Stimulated activated CD8-positive, alpha-beta memory T cell treated with anti-CD3 and anti-CD28 coated beads, Interleukin-7, amount 100 ng/mL, for 24 hours (primary cell): Measurements from ENCODE around the gene TARBP2.
A peak's percentile ranks its signal among the peaks of the same experiment; 100 is the strongest.

ENCODE experiments used
- DNase-seq: peaks from one replicate; pipeline ENCODE4 v3.0.0-alpha.2; 2020; ENCODE audit warnings: low read depth

TARBP2 gene

DNA sequence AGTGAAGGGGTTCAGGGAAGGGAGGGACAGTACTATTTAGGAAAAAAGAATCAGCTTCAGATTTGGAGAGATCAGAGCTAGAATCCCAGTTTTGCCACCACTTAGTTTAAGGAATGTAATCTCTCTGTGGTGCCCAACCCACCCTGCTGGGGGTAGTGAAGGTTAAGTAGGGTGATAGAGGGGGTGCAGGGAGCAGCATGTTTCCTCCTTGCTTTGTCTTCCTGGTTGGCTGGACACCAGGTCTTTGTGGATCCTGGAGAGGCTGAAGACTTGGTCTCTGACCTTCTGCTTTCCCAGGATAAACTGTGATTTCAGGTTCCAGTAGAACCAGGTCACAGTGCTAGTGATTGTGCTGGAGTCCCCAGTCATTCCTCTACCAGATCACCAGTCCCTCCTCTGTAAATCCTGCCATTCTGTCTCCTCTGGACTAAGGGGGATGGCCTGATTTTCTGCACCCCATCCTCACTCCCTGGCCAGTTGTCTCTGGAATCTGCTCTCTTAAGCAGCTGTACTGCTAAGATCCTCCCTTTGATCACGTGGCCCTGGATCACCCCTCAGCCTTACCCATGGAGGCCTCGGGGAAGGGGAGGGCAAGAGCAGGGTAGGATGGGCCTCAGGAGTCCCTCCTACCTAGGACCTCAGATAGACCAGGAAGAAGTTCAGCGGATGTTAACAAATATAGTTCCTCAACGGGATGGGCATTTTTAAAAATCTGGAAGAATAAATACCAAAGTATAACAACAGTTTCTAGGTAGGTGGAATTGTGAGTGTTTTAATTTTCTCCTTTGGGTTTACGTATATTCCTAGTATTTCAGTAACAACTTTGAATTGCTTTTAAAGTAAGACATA lies 5.0 kb upstream of the TARBP2 start:
- no peak for DNase-seq

GRCh38 chr12:53496752-53497032 lies 4.4 kb upstream of the TARBP2 start:
- no peak for DNase-seq

DNA sequence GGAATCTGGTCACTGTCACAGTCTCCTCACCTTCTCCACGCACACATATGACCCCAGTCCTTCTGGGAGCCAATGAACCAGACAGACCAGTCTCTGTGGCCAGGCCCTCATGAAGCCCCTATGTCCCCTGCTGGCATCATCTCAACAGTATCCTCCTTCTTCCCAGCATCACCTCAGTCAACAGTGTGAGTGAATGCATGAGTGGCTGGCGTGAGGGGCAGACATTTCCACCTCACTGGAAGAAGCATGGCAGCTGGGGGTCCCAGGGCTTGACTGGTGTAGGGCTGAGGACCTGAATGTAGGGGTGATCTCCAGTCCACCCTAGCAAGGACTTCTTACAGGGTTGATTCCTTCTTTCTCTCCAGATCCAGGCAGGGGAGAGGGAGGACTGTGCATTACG lies 3.6 kb upstream of the TARBP2 start:
- DNase-seq, result no peak

DNA sequence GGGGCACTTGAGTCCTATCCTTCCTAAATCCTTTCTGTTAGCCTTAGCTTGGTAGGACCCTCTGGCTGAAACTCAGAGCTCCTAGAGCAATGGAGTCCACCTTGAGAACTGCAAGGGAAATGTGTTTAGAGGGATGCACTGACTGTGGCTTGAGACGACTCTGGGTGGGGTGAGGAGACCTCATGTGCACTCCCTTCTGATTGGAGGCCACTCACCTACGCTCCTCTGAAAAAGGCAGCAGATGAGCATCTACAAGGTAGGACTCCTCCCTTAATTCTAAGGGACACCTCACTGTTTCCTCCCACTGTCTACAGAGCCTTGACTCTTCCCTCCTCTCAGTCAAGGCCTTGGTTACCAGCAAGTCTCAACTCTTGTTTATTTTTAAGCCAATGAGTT lies 2.9 kb upstream of the TARBP2 start:
- DNase-seq, result no peak

GRCh38 chr12:53499266-53500141 lies 1.6 kb upstream of the TARBP2 start, which contains the start of gene MAP3K12:
Gene MAP3K12, minus strand, starts transcription at chr12:53499458. Its CDS starts 12,067 bp downstream, at chr12:53487391.
- peak; percentile 29 for DNase-seq

GRCh38 chr12:53500142-53500775 lies 824 bp upstream of the TARBP2 start:
- DNase-seq, result no peak

DNA sequence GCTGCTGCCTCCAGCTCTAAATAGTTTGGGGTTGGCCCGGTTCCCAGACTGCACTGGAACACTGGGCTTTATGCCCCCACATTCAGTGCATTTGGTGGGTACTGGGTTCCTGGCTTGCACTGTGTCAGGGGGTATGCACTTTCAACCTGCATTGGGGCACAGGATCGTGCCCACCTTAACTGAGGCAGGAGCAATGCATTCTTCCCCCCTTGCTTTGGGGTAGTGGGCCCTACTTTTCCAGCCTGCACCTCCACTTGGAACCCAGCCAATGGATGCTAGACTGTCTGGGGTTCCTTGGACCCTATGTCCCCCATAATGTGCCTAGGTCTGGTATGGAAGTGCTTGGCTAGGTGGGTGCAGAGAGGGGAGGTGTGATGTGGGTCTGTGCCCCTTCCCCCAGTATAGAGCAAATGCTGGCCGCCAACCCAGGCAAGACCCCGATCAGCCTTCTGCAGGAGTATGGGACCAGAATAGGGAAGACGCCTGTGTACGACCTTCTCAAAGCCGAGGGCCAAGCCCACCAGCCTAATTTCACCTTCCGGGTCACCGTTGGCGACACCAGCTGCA lies 615 bp downstream of the TARBP2 start:
- no peak for DNase-seq

- DNase-seq, result no peak
These were observed 1.2 kb downstream of the TARBP2 start for GRCh38 chr12:53502331-53502730.

DNA sequence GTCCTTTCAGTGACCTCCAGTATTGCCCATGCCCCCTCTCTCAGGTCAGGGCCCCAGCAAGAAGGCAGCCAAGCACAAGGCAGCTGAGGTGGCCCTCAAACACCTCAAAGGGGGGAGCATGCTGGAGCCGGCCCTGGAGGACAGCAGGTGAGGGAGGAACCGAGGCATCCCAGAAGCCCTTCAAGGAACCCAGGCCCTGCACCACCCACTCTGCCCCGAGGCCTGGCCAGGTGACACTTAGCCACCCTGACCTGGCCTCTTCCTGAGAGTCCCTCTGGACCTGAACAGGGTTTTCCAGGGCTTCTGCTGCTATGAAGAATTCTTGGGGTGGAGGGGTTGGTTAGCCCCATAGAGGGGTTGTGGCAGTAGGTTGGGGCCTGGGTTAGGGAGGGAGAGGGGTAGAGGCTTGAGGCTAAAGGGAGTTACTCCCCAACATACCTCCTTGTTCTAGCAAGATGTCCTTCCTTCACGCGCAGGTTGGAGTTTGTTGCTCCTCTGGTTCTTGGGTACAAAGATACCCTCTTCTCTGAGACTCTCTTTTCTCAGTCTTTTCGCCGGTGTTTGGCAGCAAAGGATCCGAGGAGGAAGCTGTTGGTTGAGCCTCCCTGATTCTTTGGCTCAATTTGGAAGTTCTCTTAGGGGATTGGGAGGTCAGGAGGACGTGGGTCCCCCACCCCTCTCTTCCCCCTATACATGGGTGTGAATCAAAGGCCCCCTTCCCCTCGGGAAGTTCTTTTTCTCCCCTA lies 2.1 kb downstream of the TARBP2 start:
- no peak for DNase-seq

- DNase-seq, result no peak
These were observed 3.2 kb downstream of the TARBP2 start for GRCh38 chr12:53504004-53504920.

GRCh38 chr12:53505086-53505485 lies 4.0 kb downstream of the TARBP2 start:
- no peak for DNase-seq

DNA sequence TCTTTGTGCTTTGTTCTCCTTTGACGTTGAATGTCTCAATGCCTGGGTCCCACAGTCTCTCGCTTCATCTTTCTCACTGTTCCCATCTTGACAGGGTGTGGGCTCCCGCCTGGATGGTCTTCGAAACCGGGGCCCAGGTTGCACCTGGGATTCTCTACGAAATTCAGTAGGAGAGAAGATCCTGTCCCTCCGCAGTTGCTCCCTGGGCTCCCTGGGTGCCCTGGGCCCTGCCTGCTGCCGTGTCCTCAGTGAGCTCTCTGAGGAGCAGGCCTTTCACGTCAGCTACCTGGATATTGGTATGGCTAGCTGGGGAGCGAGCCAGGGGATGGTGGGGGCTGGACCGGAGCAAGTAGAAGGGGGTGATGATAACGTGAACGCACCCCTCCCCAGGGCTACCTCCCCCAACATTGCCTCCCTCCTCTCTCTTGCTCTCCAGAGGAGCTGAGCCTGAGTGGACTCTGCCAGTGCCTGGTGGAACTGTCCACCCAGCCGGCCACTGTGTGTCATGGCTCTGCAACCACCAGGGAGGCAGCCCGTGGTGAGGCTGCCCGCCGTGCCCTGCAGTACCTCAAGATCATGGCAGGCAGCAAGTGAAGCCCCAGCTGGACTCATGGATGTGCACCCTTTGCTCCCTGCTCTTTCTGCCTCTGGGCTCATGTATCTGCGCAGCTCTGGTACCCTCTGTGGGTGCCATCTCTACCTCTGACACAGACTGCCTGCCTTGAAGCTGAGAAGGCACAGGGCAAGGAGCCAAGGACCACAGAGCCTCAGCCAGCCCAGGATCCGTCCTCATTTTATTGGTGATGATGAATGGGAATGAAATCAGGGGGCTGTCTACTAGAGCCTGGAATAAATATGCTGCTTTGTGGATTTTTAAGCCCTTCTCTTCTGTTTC lies 4.7 kb downstream of the TARBP2 start:
- no peak for DNase-seq

- DNase-seq, result no peak
These were observed 5.3 kb downstream of the TARBP2 start for GRCh38 chr12:53506450-53506785.

DNA sequence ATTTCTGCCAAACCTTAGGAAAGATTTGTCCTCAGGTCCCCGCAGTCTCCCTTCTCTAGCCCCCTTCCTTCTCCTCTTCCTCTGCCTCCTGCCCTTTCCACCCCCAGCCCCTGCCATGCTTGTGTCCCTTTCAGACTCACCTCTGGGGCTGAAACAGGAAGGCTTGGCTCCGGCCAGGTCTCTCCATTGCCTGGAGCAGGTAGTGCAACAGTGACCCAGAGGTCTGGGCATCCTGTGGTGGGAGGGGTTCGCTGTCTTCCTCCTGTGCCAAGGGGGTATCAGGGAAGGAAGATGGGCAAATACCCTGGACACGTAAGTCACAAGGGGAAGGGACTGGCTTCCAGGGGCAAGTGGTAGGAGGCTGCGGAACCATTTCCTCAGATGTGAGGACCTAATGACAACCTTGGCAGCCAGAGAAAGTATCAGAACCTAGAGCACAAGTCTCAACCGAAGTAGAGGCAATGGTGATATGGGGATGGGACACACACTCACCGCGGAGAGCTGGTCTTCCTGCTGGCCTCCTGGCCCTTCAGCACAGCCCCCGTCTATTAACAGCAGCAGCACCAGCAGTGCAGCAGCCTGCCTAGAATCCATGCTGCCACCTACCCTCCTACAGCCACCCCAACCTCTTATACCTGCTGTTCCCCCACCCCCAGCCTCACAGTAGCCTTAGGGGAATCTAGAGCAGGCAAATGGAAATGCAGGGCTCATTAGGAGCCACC lies 6.0 kb downstream of the TARBP2 start, which contains the start of gene NPFF:
Gene NPFF, minus strand, starts transcription at position 604 of the 722 bp plus-strand sequence. Its CDS starts 10 bp downstream, at position 594.
- no peak for DNase-seq

DNA sequence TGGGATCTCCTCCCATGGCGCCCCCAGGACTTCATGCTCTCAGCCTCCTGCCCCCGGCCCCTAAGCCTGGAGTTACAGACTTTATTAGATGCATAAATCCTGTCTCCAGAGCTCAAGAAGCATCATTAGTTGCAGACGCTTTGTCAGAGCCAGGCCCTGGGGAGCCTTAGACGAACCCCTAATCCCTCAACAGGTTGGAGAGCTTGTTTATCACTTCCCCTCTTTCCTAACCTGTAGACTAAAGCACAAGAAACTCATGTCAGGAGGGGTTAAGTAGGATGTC lies 6.5 kb downstream of the TARBP2 start:
- DNase-seq, result no peak

GRCh38 chr12:53508534-53509170 lies 7.6 kb downstream of the TARBP2 start:
- DNase-seq, result peak; percentile 78

- DNase-seq, result no peak
These were observed 9.2 kb downstream of the TARBP2 start for GRCh38 chr12:53510181-53510812.
